ENCODE measurements around the gene KCNIP1. TPM values are rescaled to one million over a fixed set of nuclear protein-coding genes. Genes with fewer than 3 reads are reported as not detected.
A peak's percentile ranks its signal among the peaks of the same experiment; 100 is the strongest.

The KCNIP1 gene
- total and polyA plus RNA-seq, 4 donors, result 0.13 to 1.8 (median 0.72) TPM

GRCh38 chr5:170542691-170543293, 39.0 kb downstream of the KCNIP1 start:
- H3K9me3 ChIP-seq (ENCODE audit: control insufficient read depth in 4 of 4, insufficient read depth in 3 of 4, low read length in 3 of 4), result peaks cover 0 to 3% (median 1%) of the 10 kb centered on the region in 4 donors
- H3K4me3 ChIP-seq, result no peak overlapping the region
- H3K4me1 ChIP-seq (ENCODE audit: control insufficient read depth in 5 of 5, insufficient read depth in 5 of 5, low read length in 5 of 5), result peaks cover 0 to 4% (median 0%) of the 10 kb centered on the region in 5 donors
- H3K27me3 ChIP-seq (ENCODE audit: control insufficient read depth in 3 of 3, insufficient read depth in 3 of 3, low read length in 2 of 3), result no peaks in the 10 kb centered on the region
- H3K9ac ChIP-seq (ENCODE audit: insufficient read depth in 1 of 2, low read length in 2 of 2), result no peak overlapping the region
- no peak overlapping the region for H3K27ac ChIP-seq (ENCODE audit: low read depth in 1 of 2, low read length in 1 of 2)
- DNase-seq (no peak), ATAC-seq (ENCODE audit: insufficient read depth, low FRiP score) (no peak)
- no peak for TF ChIP-seq CTCF (IDR thresholded peaks at IDR 0.05; ENCODE audit: control extremely low read depth, extremely low read depth)
- H3K36me3 ChIP-seq (ENCODE audit: control insufficient read depth in 4 of 4, insufficient read depth in 4 of 4, low read length in 4 of 4), result no peaks in the 10 kb centered on the region
- WGBS, 2 donors, result 78 to 83% methylated on average over 8 of the region's 8 CpGs

- H3K36me3 ChIP-seq (ENCODE audit: control insufficient read depth in 4 of 4, insufficient read depth in 4 of 4, low read length in 4 of 4), result no peaks in the 10 kb centered on the region
- 94 to 95% methylated on average over 2 of the region's 2 CpGs for WGBS, 2 donors
- no peak for ATAC-seq (ENCODE audit: insufficient read depth, low FRiP score)
These were observed 41.5 kb downstream of the KCNIP1 start for GRCh38 chr5:170545313-170545712.

GRCh38 chr5:170545811-170546210, 42.0 kb downstream of the KCNIP1 start:
- no peaks in the 10 kb centered on the region for H3K36me3 ChIP-seq (ENCODE audit: control insufficient read depth in 4 of 4, insufficient read depth in 4 of 4, low read length in 4 of 4)
- 29 to 45% methylated on average over 1 of the region's 1 CpG for WGBS, 2 donors
- DNase-seq, result peak in 1 of 3 donors; percentile 8
- no peak for ATAC-seq (ENCODE audit: insufficient read depth, low FRiP score)
- peaks cover 0 to 3% (median 1%) of the 10 kb centered on the region in 4 donors for H3K9me3 ChIP-seq (ENCODE audit: control insufficient read depth in 4 of 4, insufficient read depth in 3 of 4, low read length in 3 of 4)
- no peak overlapping the region for H3K4me3 ChIP-seq
- H3K9ac ChIP-seq (ENCODE audit: insufficient read depth in 1 of 2, low read length in 2 of 2), result no peak overlapping the region
- H3K27me3 ChIP-seq (ENCODE audit: control insufficient read depth in 3 of 3, insufficient read depth in 3 of 3, low read length in 2 of 3), result no peaks in the 10 kb centered on the region
- H3K4me1 ChIP-seq (ENCODE audit: control insufficient read depth in 5 of 5, insufficient read depth in 5 of 5, low read length in 5 of 5), result peaks cover 0 to 4% (median 0%) of the 10 kb centered on the region in 5 donors
- H3K27ac ChIP-seq (ENCODE audit: low read depth in 1 of 2, low read length in 1 of 2), result no peak overlapping the region
- TF ChIP-seq CTCF (IDR thresholded peaks at IDR 0.05; ENCODE audit: control extremely low read depth, extremely low read depth), result no peak

More at GRCh38 chr5:170545313-170545712, 41.5 kb downstream of the KCNIP1 start:
- Histone ChIP-seq H3K9ac (ENCODE audit: insufficient read depth in 1 of 2, low read length in 2 of 2) (no peak overlapping the region), H3K4me1 (ENCODE audit: control insufficient read depth in 5 of 5, insufficient read depth in 5 of 5, low read length in 5 of 5) (peaks cover 0 to 4% (median 0%) of the 10 kb centered on the region in 5 donors), H3K27ac (ENCODE audit: low read depth in 1 of 2, low read length in 1 of 2) (no peak overlapping the region), H3K9me3 (ENCODE audit: control insufficient read depth in 4 of 4, insufficient read depth in 3 of 4, low read length in 3 of 4) (peaks cover 0 to 3% (median 1%) of the 10 kb centered on the region in 4 donors), H3K27me3 (ENCODE audit: control insufficient read depth in 3 of 3, insufficient read depth in 3 of 3, low read length in 2 of 3) (no peaks in the 10 kb centered on the region), H3K4me3 (no peak overlapping the region)
- DNase-seq, result no peak
- TF ChIP-seq CTCF (IDR thresholded peaks at IDR 0.05; ENCODE audit: control extremely low read depth, extremely low read depth), result no peak

Measured in lung (tissue), 12 donors.